ENCODE measurements around the gene PTPRD. TPM values are rescaled to one million over a fixed set of nuclear protein-coding genes. Genes with fewer than 3 reads are reported as not detected.

Gene PTPRD
- total RNA-seq, 1 experiment from 2014 or later = 32.5 TPM

GRCh38 chr9:8304720-8305119 is 2308.1 kb downstream of the PTPRD start:
- Histone ChIP-seq H3K79me2 (ENCODE audit: insufficient read depth, low read length) (no peaks in the 10 kb centered on the region), H3K9ac (ENCODE audit: extremely low read depth, insufficient read length, low read length) (no peak overlapping the region), H3K23me2 (ENCODE audit: insufficient read length, low read depth, low read length, poor library complexity, severe bottlenecking) (no peaks in the 10 kb centered on the region), H3K27me3 (ENCODE audit: insufficient read depth, low read length) (no peaks in the 10 kb centered on the region), H4K5ac (ENCODE audit: insufficient read length, low read depth, low read length) (no peak overlapping the region), H2BK20ac (ENCODE audit: low read depth, low read length, poor library complexity, severe bottlenecking) (no peak overlapping the region), H3K4ac (ENCODE audit: low read depth, low read length) (no peak overlapping the region), H3K23ac (ENCODE audit: insufficient read length, low read depth, low read length) (no peak overlapping the region), H4K91ac (ENCODE audit: insufficient read length, low read depth, low read length) (no peak overlapping the region), H3K18ac (ENCODE audit: insufficient read length, low read depth, low read length) (no peak overlapping the region), H2BK5ac (ENCODE audit: insufficient read length, low read length) (no peak overlapping the region), H3K4me2 (ENCODE audit: insufficient read depth, insufficient read length, low read length) (no peak overlapping the region), H3K79me1 (ENCODE audit: insufficient read depth, low read depth, low read length, poor library complexity, severe bottlenecking) (no peaks in the 10 kb centered on the region), H3K56ac (ENCODE audit: insufficient read length, low read depth, low read length) (no peak overlapping the region), H3K4me1 (ENCODE audit: insufficient read depth, low read length) (no peaks in the 10 kb centered on the region), H2BK15ac (ENCODE audit: low read depth, low read length) (no peak overlapping the region), H2AK5ac (ENCODE audit: insufficient read length, low read length) (no peak overlapping the region), H2BK120ac (ENCODE audit: low read depth, low read length, poor library complexity, severe bottlenecking) (no peak overlapping the region), H3K9me3 (ENCODE audit: control insufficient read depth, low read depth, low read length) (no peaks in the 10 kb centered on the region), H3T11ph (ENCODE audit: low read length) (no peak overlapping the region), H3K27ac (ENCODE audit: insufficient read length, low read depth, low read length) (no peak overlapping the region), H4K20me1 (ENCODE audit: control insufficient read depth, insufficient read depth, insufficient read length) (no peaks in the 10 kb centered on the region), H3K14ac (ENCODE audit: insufficient read depth, low read length) (no peak overlapping the region), H2BK12ac (ENCODE audit: insufficient read length, low read depth, low read length) (no peak overlapping the region), H4K8ac (replicated peaks; ENCODE audit: insufficient read length, low read depth, low read length) (no peak overlapping the region), H2AFZ (ENCODE audit: low read length) (no peak overlapping the region)
- Mint-ChIP-seq H3K9me3 (no peaks in the 10 kb centered on the region), H3K36me3 (ENCODE audit: insufficient read depth in 1 of 3, low read depth in 3 of 3) (no peaks in the 10 kb centered on the region), H3K27me3 (ENCODE audit: low read depth) (no peaks in the 10 kb centered on the region), H3K4me3 (no peak overlapping the region), H3K4me1 (no peaks in the 10 kb centered on the region), H3K27ac (no peak overlapping the region)
- TF ChIP-seq CTCF (conservative IDR thresholded peaks at IDR 0.05) = no peak
- WGBS (ENCODE audit: extremely low coverage, insufficient read length, low lambda C conversion rate) = no CpG with 5 or more reads among the region's 2 CpGs
- no peak for DNase-seq

All from H9 (cell line).